Measurements from ENCODE around the gene PKN1.
A peak's percentile ranks its signal among the peaks of the same experiment; 100 is the strongest.

PKN1 gene

DNA sequence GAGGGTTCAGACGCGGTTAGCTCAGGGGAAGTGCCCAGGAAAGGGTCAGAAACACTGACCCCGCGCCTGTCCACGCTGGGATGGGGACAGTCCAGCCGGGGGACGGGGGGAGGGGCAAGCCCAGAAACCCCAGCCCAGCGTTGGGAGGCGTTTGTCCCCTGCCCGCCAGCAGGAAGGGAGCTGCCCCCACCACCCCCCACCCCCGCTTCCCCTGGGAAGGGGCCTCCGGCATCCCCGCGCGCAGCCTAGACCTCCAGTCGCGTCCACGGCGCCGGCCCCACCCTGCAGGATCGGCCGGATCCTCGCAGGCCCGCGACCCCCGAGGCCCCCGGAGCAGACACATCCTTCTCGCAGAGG lies 62.5 kb downstream of the PKN1 start:
- Histone ChIP-seq H3K27me3 (no peaks in the 10 kb centered on the region), H3K36me3 (peaks cover 0 to 23% (median 18%) of the 10 kb centered on the region in 3 donors), H3K9me3 (no peaks in the 10 kb centered on the region), H3K27ac (peak overlapping the region; percentile 67 to 72), H3K4me3 (peak overlapping the region; percentile 84 to 99), H3K4me1 (peaks cover 0 to 39% (median 26%) of the 10 kb centered on the region in 4 donors)
- TF ChIP-seq CTCF (IDR thresholded peaks at IDR 0.05): no peak
- intact Hi-C loops (cut with DNase I; ENCODE audit: low total_unique reads): no loop called here
- no peak for DNase-seq

- Histone ChIP-seq H3K9me3 (no peaks in the 10 kb centered on the region), H3K4me1 (peaks cover 0 to 39% (median 26%) of the 10 kb centered on the region in 4 donors), H3K36me3 (peaks cover 0 to 18% (median 17%) of the 10 kb centered on the region in 3 donors), H3K27me3 (no peaks in the 10 kb centered on the region), H3K4me3 (peak within 1 kb of the TSS; percentile 84 to 99), H3K27ac (peak within 1 kb of the TSS; percentile 67 to 72)
- TF ChIP-seq CTCF (IDR thresholded peaks at IDR 0.05): no peak
- intact Hi-C loops (cut with DNase I; ENCODE audit: low total_unique reads): no loop called here
- peak; percentile 92 to 99 for DNase-seq
Measured at GRCh38 chr19:14496029-14496833, 63.1 kb downstream of the PKN1 start, which contains the start of gene GIPC1. Gene GIPC1 (minus strand): TSS chr19:14496127. CDS start chr19:14482976, 13,151 bp downstream.

DNA sequence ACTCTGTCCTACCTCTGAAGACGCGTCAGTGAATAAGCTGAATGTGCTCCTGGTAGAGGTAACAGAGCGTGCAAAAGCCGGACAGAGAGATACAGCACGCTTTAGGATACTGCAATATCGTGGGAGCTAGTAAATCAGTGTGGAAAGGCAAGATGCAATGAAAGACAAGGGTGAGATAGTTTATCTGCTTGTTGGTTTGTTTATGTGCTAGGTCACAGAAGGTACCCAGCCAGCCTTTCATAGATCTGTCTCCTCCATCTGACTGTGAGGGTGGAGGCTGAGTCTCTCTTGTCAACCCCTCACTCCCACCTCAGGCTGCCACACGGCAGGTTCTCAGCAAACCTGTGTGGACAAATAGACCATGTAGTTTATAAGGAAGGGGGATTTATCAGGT lies 63.7 kb downstream of the PKN1 start:
- peaks cover 0 to 12% (median 11%) of the 10 kb centered on the region in 3 donors for H3K36me3 ChIP-seq
- intact Hi-C loops (cut with DNase I; ENCODE audit: low total_unique reads): no loop called here
- peak overlapping the region; percentile 56 to 72 for H3K27ac ChIP-seq
- peaks cover 0 to 39% (median 26%) of the 10 kb centered on the region in 4 donors for H3K4me1 ChIP-seq
- no peaks in the 10 kb centered on the region for H3K27me3 ChIP-seq
- no peak for DNase-seq
- peak overlapping the region; percentile 84 to 99 for H3K4me3 ChIP-seq
- no peak for TF ChIP-seq CTCF (IDR thresholded peaks at IDR 0.05)
- H3K9me3 ChIP-seq: no peaks in the 10 kb centered on the region

- intact Hi-C loops (cut with DNase I; ENCODE audit: low total_unique reads): no loop called here
- H3K27ac ChIP-seq: peak overlapping the region; percentile 56 to 72
- H3K27me3 ChIP-seq: no peaks in the 10 kb centered on the region
- no peak for TF ChIP-seq CTCF (IDR thresholded peaks at IDR 0.05)
- no peak overlapping the region for H3K4me3 ChIP-seq
- peaks cover 0 to 39% (median 26%) of the 10 kb centered on the region in 4 donors for H3K4me1 ChIP-seq
- no peak for DNase-seq
- no peaks in the 10 kb centered on the region for H3K9me3 ChIP-seq
- H3K36me3 ChIP-seq: peaks cover 0 to 6% (median 5%) of the 10 kb centered on the region in 3 donors
Measured at GRCh38 chr19:14497228-14497921, 64.3 kb downstream of the PKN1 start.

GRCh38 chr19:14502334-14503092 lies 69.4 kb downstream of the PKN1 start:
- DNase-seq: no peak
- H3K27me3 ChIP-seq: no peaks in the 10 kb centered on the region
- H3K36me3 ChIP-seq: no peaks in the 10 kb centered on the region
- no peak for TF ChIP-seq CTCF (IDR thresholded peaks at IDR 0.05)
- H3K4me1 ChIP-seq: peaks cover 0 to 6% (median under 1%) of the 10 kb centered on the region in 4 donors
- H3K4me3 ChIP-seq: no peak overlapping the region
- H3K27ac ChIP-seq: no peak overlapping the region
- no peaks in the 10 kb centered on the region for H3K9me3 ChIP-seq
- intact Hi-C loops (cut with DNase I; ENCODE audit: low total_unique reads): no loop called here
